HepG2 (cell line): ENCODE data around the gene RNASE4. TPM values are rescaled to one million over a fixed set of nuclear protein-coding genes. Genes with fewer than 3 reads are reported as not detected.

Experiments
- EHMT2 ChIP-seq: fragments of 200-600 bp; sonication (generic); IDR thresholded peaks from 2 replicates; pipeline ENCODE4 v1.7.0; 2017; ENCODE audit warnings: antibody characterized with exemption, low read depth, low read length, borderline replicate concordance
- HDAC6 ChIP-seq: fragments of 200-600 bp; sonication (generic); IDR thresholded peaks from 2 replicates; pipeline ENCODE4 v1.7.0; 2017; ENCODE audit warnings: mild to moderate bottlenecking, antibody characterized with exemption, low read length, low read depth
- HIVEP1 ChIP-seq: sonication (generic); formaldehyde crosslinking; IDR thresholded peaks from 2 replicates; pipeline ENCODE4 v1.4.0; 2020; ENCODE audit warnings: mild to moderate bottlenecking, missing genetic modification reagents
- HNF4G ChIP-seq, 2 experiments: sonication (generic) in 1 of 2; formaldehyde crosslinking in 1 of 2; IDR thresholded peaks; 2 replicates each; pipeline versions ENCODE4 v1.4.0 to v1.6.1; 2011 to 2020; ENCODE audit warnings: borderline replicate concordance in 2 of 2, low read depth in 2 of 2, mild to moderate bottlenecking in 2 of 2, low read length in 1 of 2, missing genetic modification reagents in 1 of 2, moderate library complexity in 1 of 2
- NFE2 ChIP-seq: sonication (generic); formaldehyde crosslinking; IDR thresholded peaks from 2 replicates; pipeline ENCODE4 v1.4.0; 2020; ENCODE audit warnings: missing genetic modification reagents
- PLRG1 ChIP-seq: fragments of 450-650 bp; conservative IDR thresholded peaks from 2 replicates; pipeline ENCODE4 v1.6.1; 2016
- REXO4 ChIP-seq: sonication (generic); formaldehyde crosslinking; IDR thresholded peaks from 2 replicates; pipeline ENCODE4 v1.8.0; 2022; ENCODE audit warnings: missing genetic modification reagents, mild to moderate bottlenecking, borderline replicate concordance
- RFXAP ChIP-seq: sonication (generic); formaldehyde crosslinking; IDR thresholded peaks from 2 replicates; pipeline ENCODE4 v1.4.0; 2020; ENCODE audit warnings: missing genetic modification reagents, borderline replicate concordance
- RXRB ChIP-seq: IDR thresholded peaks from 2 replicates; pipeline ENCODE4 v1.6.1; 2016; ENCODE audit warnings: borderline replicate concordance, missing genetic modification reagents, missing compliant biosample characterization
- SP1 ChIP-seq, 2 experiments: fragments of 450-650 bp in 1 of 2; sonication (generic) in 1 of 2; formaldehyde crosslinking in 1 of 2; IDR thresholded peaks; 2 replicates each; pipeline versions ENCODE4 v1.4.0 to v1.6.1; 2016 to 2020; ENCODE audit warnings: missing genetic modification reagents in 1 of 2
- TAF15 ChIP-seq: fragments of 200-400 bp; formaldehyde crosslinking; IDR thresholded peaks from one replicate; pipeline ENCODE4 v1.6.1; 2018; ENCODE audit warnings: mild to moderate bottlenecking, low read depth, low read length; ENCODE audit not compliant: poor library complexity, severe bottlenecking
- TBX3 ChIP-seq: fragments of 450-650 bp; IDR thresholded peaks from 2 replicates; pipeline ENCODE4 v1.6.1; 2017; ENCODE audit warnings: antibody characterized with exemption, mild to moderate bottlenecking, inconsistent platforms, borderline replicate concordance
- ZBTB42 ChIP-seq: sonication (generic); formaldehyde crosslinking; IDR thresholded peaks from 2 replicates; pipeline ENCODE4 v1.5.0; 2020; ENCODE audit warnings: mild to moderate bottlenecking, missing genetic modification reagents
- ZNF24 ChIP-seq: fragments of 450-650 bp; IDR thresholded peaks from 2 replicates; pipeline ENCODE4 v1.6.1; 2017; ENCODE audit warnings: antibody characterized with exemption, mild to moderate bottlenecking
- ZNF430 ChIP-seq: sonication (generic); formaldehyde crosslinking; IDR thresholded peaks from 2 replicates; pipeline ENCODE4 v1.9.0; 2021; ENCODE audit warnings: mild to moderate bottlenecking, missing genetic modification reagents
- ZNF552 ChIP-seq: sonication (generic); formaldehyde crosslinking; IDR thresholded peaks from 2 replicates; pipeline ENCODE4 v1.9.0; 2022; ENCODE audit warnings: missing genetic modification reagents, mild to moderate bottlenecking, borderline replicate concordance
- ZNF850 ChIP-seq: sonication (generic); formaldehyde crosslinking; conservative IDR thresholded peaks from 2 replicates; pipeline ENCODE4 v1.9.0; 2021; ENCODE audit warnings: mild to moderate bottlenecking, missing genetic modification reagents
- polyA plus RNA-seq, 8 experiments: library from polyadenylated mRNA; depleted of rRNA in 3 of 8; stranded (reverse) in 7 of 8; unstranded in 1 of 8; fragments of >200 nt; fragmentation: Illumina TruSeq in 4 of 8; extraction: Trizol in 4 of 8; gene quantifications; 2 replicates each; pipeline versions ENCODE4 v1.2.1 to v1.2.3, GENCODE V29; 2011 to 2016; ENCODE audit warnings: low read depth in 4 of 8, missing spikeins in 1 of 8, mixed read lengths in 1 of 8; ENCODE audit not compliant: insufficient read depth in 1 of 8
- total RNA-seq, 5 experiments: library from RNA; depleted of rRNA; stranded (reverse); fragments of >200 nt; fragmentation: Illumina TruSeq; extraction: Trizol; gene quantifications; 2 replicates each; pipeline ENCODE4 v1.2.3, GENCODE V29; 2016; ENCODE audit warnings: low read depth in 1 of 5
- TF ChIP-seq, protein P1 (sequence below): sonication (generic); formaldehyde crosslinking; IDR thresholded peaks from 2 replicates; pipeline ENCODE4 v1.4.0; 2020; ENCODE audit warnings: missing genetic modification reagents, mild to moderate bottlenecking, borderline replicate concordance
- TF ChIP-seq, protein P2 (sequence below): sonication (generic); formaldehyde crosslinking; IDR thresholded peaks from 2 replicates; pipeline ENCODE4 v1.4.0; 2020; ENCODE audit warnings: mild to moderate bottlenecking, low read depth, missing genetic modification reagents
- TF ChIP-seq, protein P3 (sequence below): sonication (generic); formaldehyde crosslinking; IDR thresholded peaks from 2 replicates; pipeline ENCODE4 v1.4.0; 2020; ENCODE audit warnings: missing genetic modification reagents
- TF ChIP-seq, protein P4 (sequence below): sonication (generic); formaldehyde crosslinking; IDR thresholded peaks from 2 replicates; pipeline ENCODE4 v1.5.0; 2020; ENCODE audit warnings: mild to moderate bottlenecking, missing genetic modification reagents

RNASE4 gene
- total and polyA plus RNA-seq, 2 of the 13 experiments (the other 11 are each of a cell fraction or from before 2014, with no cell fraction given): 109 to 983 TPM

DNA sequence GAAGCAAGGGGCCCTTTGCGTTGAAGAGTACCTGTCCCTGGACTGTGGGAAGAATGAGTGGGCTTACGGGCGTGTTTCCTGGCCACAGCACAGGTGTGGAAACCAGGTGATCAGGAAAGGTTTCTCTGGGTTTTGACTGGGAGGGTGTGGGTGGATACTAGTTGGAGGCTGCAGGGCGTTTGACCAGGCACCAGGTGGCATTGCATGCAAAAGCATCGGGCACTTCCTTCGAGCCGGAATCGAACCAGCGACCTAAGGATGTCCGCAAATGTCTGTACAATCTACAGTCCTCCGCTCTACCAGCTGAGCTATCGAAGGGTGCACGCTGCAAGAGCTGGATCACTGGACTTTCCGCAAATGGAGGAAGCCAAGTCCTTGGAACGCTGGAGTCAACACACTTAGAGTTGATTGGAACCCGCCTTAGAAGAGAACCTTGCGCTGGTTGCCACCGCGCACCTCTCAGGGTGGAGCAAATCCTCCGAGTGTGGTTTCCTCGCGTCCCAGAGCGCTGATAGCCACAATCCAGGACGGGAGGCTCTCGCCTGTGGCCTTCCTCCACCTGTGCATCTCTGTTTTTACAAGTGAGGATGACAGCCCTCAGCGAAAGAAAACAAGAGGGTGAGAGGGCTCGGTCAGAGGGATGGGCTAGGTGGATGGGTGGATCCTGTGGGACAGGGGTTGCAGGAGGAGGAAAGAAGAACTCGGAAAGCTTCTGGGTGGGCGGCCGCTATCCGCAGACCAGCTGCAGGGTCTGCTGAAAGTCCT lies 21.2 kb upstream of the RNASE4 start (continued):
- TF ChIP-seq NFE2 (CRISPR knock-in tag) (no peak), PLRG1 (no peak), ZNF430 (no peak), EHMT2 (peak; percentile 60; the same call in 1 of the 2 replicates), ZNF552 (no peak), HNF4G (IDR thresholded peaks at IDR 0.05; ENCODE audit: borderline replicate concordance, low read depth, low read length) (no peak), HNF4G (CRISPR knock-in tag; IDR thresholded peaks at IDR 0.05; ENCODE audit: borderline replicate concordance, low read depth) (no peak), ZNF850 (CRISPR knock-in tag) (no peak), TBX3 (no peak), RFXAP (CRISPR knock-in tag) (peak; percentile 66; the same call in 1 of the 2 replicates), SP1 (IDR thresholded peaks at IDR 0.05) (no peak), SP1 (CRISPR knock-in tag; IDR thresholded peaks at IDR 0.05) (0 out of 2 replicates have a peak, but pooled peaks have one; percentile 38), HDAC6 (no peak), REXO4 (CRISPR knock-in tag) (no peak), ZNF24 (peak; percentile 88), TAF15 (no peak), HIVEP1 (peak; percentile 34), ZBTB42 (CRISPR knock-in tag) (no peak), RXRB (CRISPR knock-in tag) (peak; percentile 55; the same call in 1 of the 2 replicates)
- TF ChIP-seq, protein P1, sequence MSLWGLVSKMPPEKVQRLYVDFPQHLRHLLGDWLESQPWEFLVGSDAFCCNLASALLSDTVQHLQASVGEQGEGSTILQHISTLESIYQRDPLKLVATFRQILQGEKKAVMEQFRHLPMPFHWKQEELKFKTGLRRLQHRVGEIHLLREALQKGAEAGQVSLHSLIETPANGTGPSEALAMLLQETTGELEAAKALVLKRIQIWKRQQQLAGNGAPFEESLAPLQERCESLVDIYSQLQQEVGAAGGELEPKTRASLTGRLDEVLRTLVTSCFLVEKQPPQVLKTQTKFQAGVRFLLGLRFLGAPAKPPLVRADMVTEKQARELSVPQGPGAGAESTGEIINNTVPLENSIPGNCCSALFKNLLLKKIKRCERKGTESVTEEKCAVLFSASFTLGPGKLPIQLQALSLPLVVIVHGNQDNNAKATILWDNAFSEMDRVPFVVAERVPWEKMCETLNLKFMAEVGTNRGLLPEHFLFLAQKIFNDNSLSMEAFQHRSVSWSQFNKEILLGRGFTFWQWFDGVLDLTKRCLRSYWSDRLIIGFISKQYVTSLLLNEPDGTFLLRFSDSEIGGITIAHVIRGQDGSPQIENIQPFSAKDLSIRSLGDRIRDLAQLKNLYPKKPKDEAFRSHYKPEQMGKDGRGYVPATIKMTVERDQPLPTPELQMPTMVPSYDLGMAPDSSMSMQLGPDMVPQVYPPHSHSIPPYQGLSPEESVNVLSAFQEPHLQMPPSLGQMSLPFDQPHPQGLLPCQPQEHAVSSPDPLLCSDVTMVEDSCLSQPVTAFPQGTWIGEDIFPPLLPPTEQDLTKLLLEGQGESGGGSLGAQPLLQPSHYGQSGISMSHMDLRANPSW: no peak
- TF ChIP-seq, protein P2, sequence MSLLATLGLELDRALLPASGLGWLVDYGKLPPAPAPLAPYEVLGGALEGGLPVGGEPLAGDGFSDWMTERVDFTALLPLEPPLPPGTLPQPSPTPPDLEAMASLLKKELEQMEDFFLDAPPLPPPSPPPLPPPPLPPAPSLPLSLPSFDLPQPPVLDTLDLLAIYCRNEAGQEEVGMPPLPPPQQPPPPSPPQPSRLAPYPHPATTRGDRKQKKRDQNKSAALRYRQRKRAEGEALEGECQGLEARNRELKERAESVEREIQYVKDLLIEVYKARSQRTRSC (CRISPR knock-in tag): no peak
- TF ChIP-seq, protein P3, sequence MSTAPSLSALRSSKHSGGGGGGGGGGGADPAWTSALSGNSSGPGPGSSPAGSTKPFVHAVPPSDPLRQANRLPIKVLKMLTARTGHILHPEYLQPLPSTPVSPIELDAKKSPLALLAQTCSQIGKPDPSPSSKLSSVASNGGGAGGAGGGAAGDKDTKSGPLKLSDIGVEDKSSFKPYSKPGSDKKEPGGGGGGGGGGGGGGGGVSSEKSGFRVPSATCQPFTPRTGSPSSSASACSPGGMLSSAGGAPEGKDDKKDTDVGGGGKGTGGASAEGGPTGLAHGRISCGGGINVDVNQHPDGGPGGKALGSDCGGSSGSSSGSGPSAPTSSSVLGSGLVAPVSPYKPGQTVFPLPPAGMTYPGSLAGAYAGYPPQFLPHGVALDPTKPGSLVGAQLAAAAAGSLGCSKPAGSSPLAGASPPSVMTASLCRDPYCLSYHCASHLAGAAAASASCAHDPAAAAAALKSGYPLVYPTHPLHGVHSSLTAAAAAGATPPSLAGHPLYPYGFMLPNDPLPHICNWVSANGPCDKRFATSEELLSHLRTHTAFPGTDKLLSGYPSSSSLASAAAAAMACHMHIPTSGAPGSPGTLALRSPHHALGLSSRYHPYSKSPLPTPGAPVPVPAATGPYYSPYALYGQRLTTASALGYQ: no peak
- TF ChIP-seq, protein P4, sequence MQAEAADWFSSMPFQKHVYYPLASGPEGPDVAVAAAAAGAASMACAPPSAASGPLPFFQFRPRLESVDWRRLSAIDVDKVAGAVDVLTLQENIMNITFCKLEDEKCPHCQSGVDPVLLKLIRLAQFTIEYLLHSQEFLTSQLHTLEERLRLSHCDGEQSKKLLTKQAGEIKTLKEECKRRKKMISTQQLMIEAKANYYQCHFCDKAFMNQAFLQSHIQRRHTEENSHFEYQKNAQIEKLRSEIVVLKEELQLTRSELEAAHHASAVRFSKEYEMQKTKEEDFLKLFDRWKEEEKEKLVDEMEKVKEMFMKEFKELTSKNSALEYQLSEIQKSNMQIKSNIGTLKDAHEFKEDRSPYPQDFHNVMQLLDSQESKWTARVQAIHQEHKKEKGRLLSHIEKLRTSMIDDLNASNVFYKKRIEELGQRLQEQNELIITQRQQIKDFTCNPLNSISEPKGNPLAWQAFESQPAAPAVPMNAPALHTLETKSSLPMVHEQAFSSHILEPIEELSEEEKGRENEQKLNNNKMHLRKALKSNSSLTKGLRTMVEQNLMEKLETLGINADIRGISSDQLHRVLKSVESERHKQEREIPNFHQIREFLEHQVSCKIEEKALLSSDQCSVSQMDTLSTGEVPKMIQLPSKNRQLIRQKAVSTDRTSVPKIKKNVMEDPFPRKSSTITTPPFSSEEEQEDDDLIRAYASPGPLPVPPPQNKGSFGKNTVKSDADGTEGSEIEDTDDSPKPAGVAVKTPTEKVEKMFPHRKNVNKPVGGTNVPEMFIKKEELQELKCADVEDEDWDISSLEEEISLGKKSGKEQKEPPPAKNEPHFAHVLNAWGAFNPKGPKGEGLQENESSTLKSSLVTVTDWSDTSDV (CRISPR knock-in tag): no peak
